Measurements from ENCODE around the gene CAMSAP1. TPM values are rescaled to one million over a fixed set of nuclear protein-coding genes. Genes with fewer than 3 reads are reported as not detected.

The CAMSAP1 gene
- total and polyA plus RNA-seq, 4 donors = 5.0 to 29.8 (median 15.1) TPM

DNA sequence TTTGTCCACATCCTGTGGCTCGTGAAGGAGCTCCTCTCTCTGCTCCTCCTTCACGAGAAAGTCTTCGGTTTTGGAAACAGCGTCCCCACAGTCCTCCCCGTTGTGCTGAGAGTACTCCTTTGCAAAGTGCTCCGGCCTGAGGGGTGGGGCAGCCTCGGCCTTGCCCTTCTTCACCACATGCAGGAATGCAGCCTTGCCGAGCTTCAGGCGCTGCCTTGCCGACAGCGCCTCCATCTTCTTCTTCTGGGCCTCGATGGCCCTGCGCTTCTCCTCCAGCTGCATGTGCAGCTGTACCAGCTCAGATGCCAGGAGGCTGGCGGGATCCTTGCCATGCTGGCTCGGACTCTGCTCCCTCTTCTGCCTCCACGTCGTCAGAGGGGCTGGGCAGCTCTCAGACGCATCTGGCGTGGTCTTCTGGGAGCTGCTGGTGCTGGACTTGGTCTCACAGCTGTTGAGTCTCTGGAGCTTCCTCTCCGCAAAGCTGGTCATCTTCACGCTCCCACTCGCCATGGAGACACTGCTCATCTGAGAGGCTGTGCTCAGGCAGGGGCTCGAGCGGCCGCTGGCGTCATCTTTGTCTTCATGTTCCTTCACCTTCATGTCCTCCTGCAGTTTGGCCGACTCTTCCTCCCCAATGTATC is 85.5 kb downstream of the CAMSAP1 start:
- H3K9me3 ChIP-seq (ENCODE audit: control insufficient read depth in 4 of 4, insufficient read depth in 3 of 4, low read length in 3 of 4) = no peaks in the 10 kb centered on the region
- ATAC-seq (ENCODE audit: insufficient read depth, low FRiP score) (no peak), DNase-seq (no peak)
- TF ChIP-seq, protein P1, sequence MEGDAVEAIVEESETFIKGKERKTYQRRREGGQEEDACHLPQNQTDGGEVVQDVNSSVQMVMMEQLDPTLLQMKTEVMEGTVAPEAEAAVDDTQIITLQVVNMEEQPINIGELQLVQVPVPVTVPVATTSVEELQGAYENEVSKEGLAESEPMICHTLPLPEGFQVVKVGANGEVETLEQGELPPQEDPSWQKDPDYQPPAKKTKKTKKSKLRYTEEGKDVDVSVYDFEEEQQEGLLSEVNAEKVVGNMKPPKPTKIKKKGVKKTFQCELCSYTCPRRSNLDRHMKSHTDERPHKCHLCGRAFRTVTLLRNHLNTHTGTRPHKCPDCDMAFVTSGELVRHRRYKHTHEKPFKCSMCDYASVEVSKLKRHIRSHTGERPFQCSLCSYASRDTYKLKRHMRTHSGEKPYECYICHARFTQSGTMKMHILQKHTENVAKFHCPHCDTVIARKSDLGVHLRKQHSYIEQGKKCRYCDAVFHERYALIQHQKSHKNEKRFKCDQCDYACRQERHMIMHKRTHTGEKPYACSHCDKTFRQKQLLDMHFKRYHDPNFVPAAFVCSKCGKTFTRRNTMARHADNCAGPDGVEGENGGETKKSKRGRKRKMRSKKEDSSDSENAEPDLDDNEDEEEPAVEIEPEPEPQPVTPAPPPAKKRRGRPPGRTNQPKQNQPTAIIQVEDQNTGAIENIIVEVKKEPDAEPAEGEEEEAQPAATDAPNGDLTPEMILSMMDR (IDR thresholded peaks at IDR 0.05; ENCODE audit: control extremely low read depth, extremely low read depth) = no peak
- peaks cover 15 to 56% (median 36%) of the 10 kb centered on the region in 4 donors for H3K36me3 ChIP-seq (ENCODE audit: control insufficient read depth in 4 of 4, insufficient read depth in 4 of 4, low read length in 4 of 4)
- H3K4me1 ChIP-seq (ENCODE audit: control insufficient read depth in 5 of 5, insufficient read depth in 5 of 5, low read length in 5 of 5) = no peaks in the 10 kb centered on the region
- H3K4me3 ChIP-seq = no peak overlapping the region
- H3K27me3 ChIP-seq (ENCODE audit: control insufficient read depth in 3 of 3, insufficient read depth in 3 of 3, low read length in 2 of 3) = no peaks in the 10 kb centered on the region
- no peak overlapping the region for H3K27ac ChIP-seq (ENCODE audit: low read depth in 1 of 2, low read length in 1 of 2)
- WGBS, 2 donors = 95 to 96% methylated on average over 27 of the region's 27 CpGs
- no peak overlapping the region for H3K9ac ChIP-seq (ENCODE audit: insufficient read depth in 1 of 2, low read length in 2 of 2)

GRCh38 chr9:135821116-135821515 is 86.2 kb downstream of the CAMSAP1 start:
- Histone ChIP-seq H3K4me3 (no peak overlapping the region), H3K4me1 (ENCODE audit: control insufficient read depth in 5 of 5, insufficient read depth in 5 of 5, low read length in 5 of 5) (no peaks in the 10 kb centered on the region), H3K27me3 (ENCODE audit: control insufficient read depth in 3 of 3, insufficient read depth in 3 of 3, low read length in 2 of 3) (no peaks in the 10 kb centered on the region), H3K9me3 (ENCODE audit: control insufficient read depth in 4 of 4, insufficient read depth in 3 of 4, low read length in 3 of 4) (no peaks in the 10 kb centered on the region), H3K27ac (ENCODE audit: low read depth in 1 of 2, low read length in 1 of 2) (no peak overlapping the region), H3K36me3 (ENCODE audit: control insufficient read depth in 4 of 4, insufficient read depth in 4 of 4, low read length in 4 of 4) (peaks cover 15 to 63% (median 39%) of the 10 kb centered on the region in 4 donors), H3K9ac (ENCODE audit: insufficient read depth in 1 of 2, low read length in 2 of 2) (no peak overlapping the region)
- ATAC-seq (ENCODE audit: insufficient read depth, low FRiP score) (no peak), DNase-seq (no peak)
- 97 to 98% methylated on average over 20 of the region's 20 CpGs for WGBS, 2 donors
- TF ChIP-seq, protein P1 (IDR thresholded peaks at IDR 0.05; ENCODE audit: control extremely low read depth, extremely low read depth) = no peak

GRCh38 chr9:135820661-135821060 is 86.7 kb downstream of the CAMSAP1 start:
- Histone ChIP-seq H3K4me3 (no peak overlapping the region), H3K27me3 (ENCODE audit: control insufficient read depth in 3 of 3, insufficient read depth in 3 of 3, low read length in 2 of 3) (no peaks in the 10 kb centered on the region), H3K27ac (ENCODE audit: low read depth in 1 of 2, low read length in 1 of 2) (no peak overlapping the region), H3K36me3 (ENCODE audit: control insufficient read depth in 4 of 4, insufficient read depth in 4 of 4, low read length in 4 of 4) (peaks cover 15 to 67% (median 42%) of the 10 kb centered on the region in 4 donors), H3K9ac (ENCODE audit: insufficient read depth in 1 of 2, low read length in 2 of 2) (no peak overlapping the region), H3K4me1 (ENCODE audit: control insufficient read depth in 5 of 5, insufficient read depth in 5 of 5, low read length in 5 of 5) (no peaks in the 10 kb centered on the region), H3K9me3 (ENCODE audit: control insufficient read depth in 4 of 4, insufficient read depth in 3 of 4, low read length in 3 of 4) (no peaks in the 10 kb centered on the region)
- no peak for DNase-seq
- TF ChIP-seq, protein P1 (IDR thresholded peaks at IDR 0.05; ENCODE audit: control extremely low read depth, extremely low read depth) = no peak
- WGBS, 2 donors = 95 to 97% methylated on average over 18 of the region's 18 CpGs
- no peak for ATAC-seq (ENCODE audit: insufficient read depth, low FRiP score)

DNA sequence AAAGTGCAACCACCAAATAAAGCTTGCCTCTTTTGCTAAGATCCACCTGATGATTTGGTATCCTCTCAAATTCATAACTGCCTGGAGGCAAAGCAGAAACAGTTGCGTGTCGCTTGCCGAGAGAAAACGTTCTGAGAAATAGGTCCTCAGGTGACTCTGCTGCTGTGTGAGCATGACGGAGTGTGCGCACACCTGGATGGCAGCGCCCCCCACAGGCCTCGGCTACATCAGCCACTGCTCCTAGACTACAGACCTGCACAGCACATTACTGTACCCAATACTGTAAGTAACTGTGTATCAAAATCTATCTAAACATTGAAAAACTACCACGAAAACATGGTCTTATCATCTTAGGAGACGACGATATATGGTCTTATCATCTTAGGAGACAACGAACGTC is 87.4 kb downstream of the CAMSAP1 start:
- no peaks in the 10 kb centered on the region for H3K4me1 ChIP-seq (ENCODE audit: control insufficient read depth in 5 of 5, insufficient read depth in 5 of 5, low read length in 5 of 5)
- ATAC-seq (ENCODE audit: insufficient read depth, low FRiP score) = no peak
- H3K9me3 ChIP-seq (ENCODE audit: control insufficient read depth in 4 of 4, insufficient read depth in 3 of 4, low read length in 3 of 4) = no peaks in the 10 kb centered on the region
- no peak overlapping the region for H3K27ac ChIP-seq (ENCODE audit: low read depth in 1 of 2, low read length in 1 of 2)
- WGBS, 2 donors = 93 to 94% methylated on average over 13 of the region's 13 CpGs
- H3K9ac ChIP-seq (ENCODE audit: insufficient read depth in 1 of 2, low read length in 2 of 2) = no peak overlapping the region
- DNase-seq = no peak
- TF ChIP-seq, protein P1 (IDR thresholded peaks at IDR 0.05; ENCODE audit: control extremely low read depth, extremely low read depth) = no peak
- peaks cover 15 to 70% (median 46%) of the 10 kb centered on the region in 4 donors for H3K36me3 ChIP-seq (ENCODE audit: control insufficient read depth in 4 of 4, insufficient read depth in 4 of 4, low read length in 4 of 4)
- H3K27me3 ChIP-seq (ENCODE audit: control insufficient read depth in 3 of 3, insufficient read depth in 3 of 3, low read length in 2 of 3) = no peaks in the 10 kb centered on the region
- no peak overlapping the region for H3K4me3 ChIP-seq

Data from lung (tissue), 12 donors.